Coronary artery (tissue), 2 donors: ENCODE results near the gene INPP5D.
A peak's percentile ranks its signal among the peaks of the same experiment; 100 is the strongest.

ENCODE experiments used
- DNase-seq: peaks from one replicate; pipeline ENCODE4 v3.0.0-alpha.2; 2017; ENCODE audit warnings: low spot score
- H3K27ac ChIP-seq, 2 donors: fragments of 200-600 bp; sonication (generic); one replicate each; pipeline ENCODE4 v1.5.1; 2016 to 2019
- H3K4me3 ChIP-seq: fragments of 200-600 bp; sonication (generic); 2 replicates; pipeline ENCODE4 v1.5.1; 2016; ENCODE audit warnings: mild to moderate bottlenecking, moderate library complexity
- CTCF ChIP-seq: fragments of 200-600 bp; sonication (generic); IDR thresholded peaks from one replicate; pipeline ENCODE4 v1.5.1; 2019; ENCODE audit warnings: antibody characterized with exemption

The INPP5D gene

DNA sequence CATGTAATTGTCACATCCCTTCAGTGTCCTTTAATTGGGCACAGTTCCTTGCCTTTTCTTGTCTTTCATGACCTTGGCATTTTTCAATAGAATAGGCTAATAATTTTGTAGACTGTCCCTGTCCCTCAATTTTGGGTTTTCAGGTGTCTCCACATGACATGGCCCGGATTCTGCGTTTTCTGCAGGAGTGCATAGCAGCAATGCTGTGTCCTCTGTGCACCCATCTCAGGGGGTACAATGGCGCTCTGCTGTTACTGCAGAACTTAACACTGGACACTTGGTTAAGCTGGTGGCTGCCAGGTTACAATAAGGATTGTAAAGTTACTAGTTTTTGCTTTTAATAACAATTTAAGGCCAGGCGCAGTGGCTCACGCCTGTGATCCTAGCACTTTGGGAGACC is 51.3 kb downstream of the INPP5D start:
- peak; percentile 16 for DNase-seq
- Histone ChIP-seq H3K4me3 (no peak overlapping the region), H3K27ac (no peak overlapping the region)
- TF ChIP-seq CTCF, result no peak

DNA sequence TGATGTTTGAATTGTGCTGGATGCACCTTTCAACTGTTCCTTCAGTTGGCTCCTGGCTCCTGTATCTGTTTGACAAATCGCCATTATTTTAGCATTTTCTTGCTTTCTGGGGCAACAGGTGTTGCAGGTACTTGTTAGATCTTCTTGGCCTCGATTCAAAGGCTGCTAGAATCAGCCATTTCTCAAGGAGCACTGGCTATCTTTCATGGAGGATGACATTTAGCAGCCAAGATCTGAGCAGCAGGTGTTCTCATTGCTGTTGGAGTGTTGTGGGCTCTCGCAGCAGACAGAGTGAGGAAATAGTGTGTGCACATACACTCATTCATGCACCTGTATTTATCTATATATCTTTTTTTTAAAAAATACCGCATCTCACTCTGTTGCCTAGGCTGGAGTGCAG is 52.2 kb downstream of the INPP5D start:
- peak; percentile 35 for DNase-seq
- no peak for TF ChIP-seq CTCF
- H3K4me3 ChIP-seq, result no peak overlapping the region
- H3K27ac ChIP-seq, result no peak overlapping the region

GRCh38 chr2:233112776-233113452 is 52.8 kb downstream of the INPP5D start:
- peak; percentile 53 for DNase-seq
- H3K27ac ChIP-seq, result no peak overlapping the region
- no peak overlapping the region for H3K4me3 ChIP-seq
- TF ChIP-seq CTCF, result no peak

DNA sequence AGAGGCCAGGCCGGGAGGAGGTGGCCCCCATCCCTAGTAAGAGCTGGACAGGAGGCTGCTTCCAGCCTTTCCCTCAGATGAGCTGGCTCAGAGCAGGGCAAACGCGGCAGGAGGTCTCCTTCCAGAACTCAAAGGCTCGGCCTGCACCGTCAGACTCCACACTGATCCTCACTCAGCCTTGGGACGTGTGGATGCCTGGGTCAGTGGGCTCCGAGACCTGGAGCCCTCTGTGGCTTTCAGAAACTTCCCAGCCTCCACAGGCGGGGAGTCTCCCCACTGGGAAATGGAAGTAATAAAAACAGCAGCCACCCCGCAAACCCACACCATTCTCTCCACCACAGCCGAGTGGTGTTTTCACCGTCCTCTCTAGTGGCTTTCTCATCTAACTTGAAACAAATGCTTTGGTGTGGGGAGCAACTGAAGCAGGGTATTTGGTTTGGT is 54.3 kb downstream of the INPP5D start:
- Histone ChIP-seq H3K27ac (no peak overlapping the region), H3K4me3 (no peak overlapping the region)
- TF ChIP-seq CTCF, result no peak
- no peak for DNase-seq

DNA sequence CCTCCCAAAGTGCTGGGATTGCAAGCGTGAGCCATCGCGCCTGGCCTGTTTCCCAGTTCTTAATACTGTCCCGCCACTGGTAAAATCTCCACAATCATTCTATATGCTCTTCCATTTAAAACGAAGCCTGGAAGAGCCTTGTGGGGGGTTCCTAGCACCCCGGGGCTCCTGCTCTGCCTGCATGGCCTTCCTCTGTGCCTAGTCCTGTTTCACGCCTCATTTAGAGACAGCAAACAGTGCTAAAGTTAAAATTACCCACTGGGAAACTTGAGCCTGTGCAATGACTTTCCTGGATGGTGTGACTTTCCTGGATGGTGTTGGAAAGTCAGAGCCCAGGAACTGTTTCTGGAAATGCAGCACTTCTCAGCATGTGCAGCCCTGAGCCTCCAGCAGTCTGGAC is 55.0 kb downstream of the INPP5D start:
- Histone ChIP-seq H3K4me3 (no peak overlapping the region), H3K27ac (no peak overlapping the region)
- DNase-seq, result no peak
- no peak for TF ChIP-seq CTCF

DNA sequence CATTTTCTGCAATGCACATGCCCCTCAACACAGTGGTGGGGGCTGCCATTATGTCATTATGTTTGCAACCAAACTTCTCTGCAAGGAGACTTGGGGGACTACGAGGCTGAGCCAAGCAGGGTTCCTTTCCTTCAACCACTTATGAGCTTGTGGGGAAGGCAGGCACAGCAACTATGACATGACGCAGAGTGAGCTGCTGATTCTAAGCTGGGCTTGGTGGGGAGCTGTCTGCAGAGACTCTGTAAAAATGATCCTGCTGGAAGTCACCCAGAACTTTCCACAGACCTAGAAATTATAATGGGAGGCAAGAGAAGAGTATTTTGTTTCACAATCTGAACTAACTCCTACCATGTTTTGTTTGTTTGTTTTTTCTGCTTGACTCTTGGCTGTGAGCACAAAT is 55.6 kb downstream of the INPP5D start:
- Histone ChIP-seq H3K4me3 (no peak overlapping the region), H3K27ac (no peak overlapping the region)
- DNase-seq, result no peak
- no peak for TF ChIP-seq CTCF

- TF ChIP-seq CTCF, result no peak
- DNase-seq, result no peak
- no peak overlapping the region for H3K27ac ChIP-seq
- H3K4me3 ChIP-seq, result no peak overlapping the region
These were observed 56.8 kb downstream of the INPP5D start for GRCh38 chr2:233116946-233117345.
